Endothelial cell of hepatic sinusoid (primary cell): ENCODE measurements around the gene MPZL3.
"Not testable (repeated sequence)": the region's sequence is repeated elsewhere in the genome, so short reads cannot be mapped to it uniquely, and the experiment has no call there.

Experiments used
- in situ Hi-C: cut with HindIII; loops from 2 replicates; pipeline ENCODE4 v1.10.0; 2017; ENCODE audit warnings: low sequenced_read_pairs

Gene MPZL3

DNA sequence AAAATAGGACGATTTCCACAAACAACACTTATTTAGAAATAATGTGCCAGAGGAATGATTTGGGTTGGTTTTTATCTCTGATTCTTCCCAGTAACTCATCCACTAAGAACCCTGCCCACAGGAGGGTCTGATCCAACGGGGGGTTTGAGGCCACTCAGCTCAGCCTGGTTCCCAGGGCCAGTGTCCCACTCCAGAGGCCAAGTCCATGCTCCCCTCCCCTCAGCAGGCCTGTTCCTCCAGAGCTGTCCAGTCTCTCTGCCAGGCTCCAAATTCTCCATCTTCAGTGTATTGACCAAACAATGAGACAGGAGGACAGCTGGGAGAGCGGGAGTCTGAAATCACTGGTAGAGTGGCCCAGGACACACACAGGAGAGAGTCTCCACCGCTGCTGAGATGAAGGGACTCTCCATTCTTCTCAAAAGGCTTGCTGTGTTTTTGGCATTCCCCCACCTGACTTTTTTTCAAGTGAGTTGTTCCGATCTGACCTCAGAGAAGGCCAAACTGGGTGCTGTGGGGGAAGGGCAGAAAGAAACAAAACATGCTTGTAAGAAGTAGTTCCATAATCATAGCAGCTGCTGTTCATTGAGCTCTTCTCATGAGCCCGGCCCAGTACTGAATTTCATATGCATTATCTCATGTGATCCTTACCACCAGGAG lies 58.1 kb downstream of the MPZL3 start:
- in situ Hi-C loops = no loop called here

DNA sequence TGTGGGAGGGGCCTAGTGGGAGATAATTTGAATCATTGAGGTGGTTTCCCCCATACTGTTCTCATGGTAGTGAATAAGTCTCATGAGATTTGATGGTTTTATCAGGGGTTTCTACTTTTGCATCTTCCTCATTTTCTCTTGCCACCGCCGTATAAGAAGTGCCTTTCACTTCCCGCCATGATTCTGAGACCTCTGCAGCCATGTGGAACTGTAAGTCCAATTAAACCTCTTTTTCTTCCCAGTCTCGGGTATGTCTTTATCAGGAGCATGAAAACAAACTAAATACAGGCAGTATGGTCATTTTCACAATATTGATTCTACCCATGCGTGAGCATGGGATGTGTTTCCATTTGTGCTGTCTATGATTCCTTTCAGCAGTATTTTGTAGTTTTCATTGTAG lies 59.3 kb downstream of the MPZL3 start:
- in situ Hi-C loops = not testable (repeated sequence)

DNA sequence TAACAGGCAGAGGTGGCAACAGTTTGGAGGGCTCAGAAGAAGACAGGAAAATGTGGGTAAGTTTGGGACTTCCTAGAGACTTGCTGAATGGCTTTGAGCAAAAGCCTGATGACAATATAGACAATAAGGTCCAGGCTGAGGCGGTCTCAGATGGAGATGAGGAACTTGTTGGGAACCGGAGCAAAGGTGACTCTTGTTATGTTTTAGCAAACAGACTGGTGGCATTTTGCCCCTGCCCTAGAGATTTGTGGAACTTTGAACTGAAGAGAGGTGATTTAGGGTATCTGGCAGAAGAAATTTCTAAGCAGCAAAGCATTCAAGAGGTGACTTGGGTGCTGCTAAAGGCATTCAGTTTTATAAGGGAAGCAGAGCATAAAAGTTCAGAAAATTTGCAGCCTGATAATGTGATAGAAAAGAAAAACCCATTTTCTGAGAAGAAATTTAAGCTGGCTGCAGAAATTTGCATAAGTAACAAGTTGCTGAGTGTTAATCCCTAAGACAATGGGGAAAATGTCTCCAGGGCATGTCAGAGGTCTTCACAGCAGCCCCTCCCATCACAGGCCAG lies 61.1 kb downstream of the MPZL3 start:
- in situ Hi-C loops = not testable (repeated sequence)

DNA sequence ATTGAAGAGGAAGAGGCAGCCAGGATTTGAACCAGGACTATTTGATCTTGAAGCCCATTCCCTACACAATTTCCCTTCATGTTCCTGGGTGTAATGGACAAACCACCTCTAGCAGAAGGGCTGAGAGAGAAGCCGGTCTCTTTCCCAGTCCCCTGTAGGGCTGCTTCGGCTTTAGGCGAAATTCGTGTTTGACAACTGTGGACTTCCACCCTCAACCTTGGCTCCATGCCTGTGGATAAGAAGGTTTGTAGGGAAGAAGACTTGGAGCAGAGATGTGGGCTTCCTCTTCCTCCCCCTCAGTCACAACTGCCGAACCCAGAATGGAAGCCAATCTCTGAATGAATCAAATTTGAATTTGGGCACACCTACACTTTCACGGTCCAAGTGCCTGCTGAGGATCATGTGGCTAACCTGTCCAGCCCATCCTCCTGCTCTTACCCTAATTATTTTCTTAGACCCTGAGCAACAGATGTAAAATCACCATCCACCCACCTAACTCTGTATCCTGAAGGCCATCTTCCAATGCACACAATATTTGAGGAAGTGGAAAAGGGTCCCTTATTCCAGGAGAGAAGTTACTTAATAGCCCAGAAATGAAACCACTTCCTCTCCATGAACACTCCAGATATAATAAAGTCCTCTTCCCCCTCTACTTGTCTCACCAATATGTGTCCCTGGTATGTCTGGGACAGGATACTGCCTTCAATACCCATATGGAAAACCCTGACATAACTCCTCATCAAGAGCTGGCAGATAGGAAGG lies 65.6 kb downstream of the MPZL3 start:
- in situ Hi-C loops = no loop called here

DNA sequence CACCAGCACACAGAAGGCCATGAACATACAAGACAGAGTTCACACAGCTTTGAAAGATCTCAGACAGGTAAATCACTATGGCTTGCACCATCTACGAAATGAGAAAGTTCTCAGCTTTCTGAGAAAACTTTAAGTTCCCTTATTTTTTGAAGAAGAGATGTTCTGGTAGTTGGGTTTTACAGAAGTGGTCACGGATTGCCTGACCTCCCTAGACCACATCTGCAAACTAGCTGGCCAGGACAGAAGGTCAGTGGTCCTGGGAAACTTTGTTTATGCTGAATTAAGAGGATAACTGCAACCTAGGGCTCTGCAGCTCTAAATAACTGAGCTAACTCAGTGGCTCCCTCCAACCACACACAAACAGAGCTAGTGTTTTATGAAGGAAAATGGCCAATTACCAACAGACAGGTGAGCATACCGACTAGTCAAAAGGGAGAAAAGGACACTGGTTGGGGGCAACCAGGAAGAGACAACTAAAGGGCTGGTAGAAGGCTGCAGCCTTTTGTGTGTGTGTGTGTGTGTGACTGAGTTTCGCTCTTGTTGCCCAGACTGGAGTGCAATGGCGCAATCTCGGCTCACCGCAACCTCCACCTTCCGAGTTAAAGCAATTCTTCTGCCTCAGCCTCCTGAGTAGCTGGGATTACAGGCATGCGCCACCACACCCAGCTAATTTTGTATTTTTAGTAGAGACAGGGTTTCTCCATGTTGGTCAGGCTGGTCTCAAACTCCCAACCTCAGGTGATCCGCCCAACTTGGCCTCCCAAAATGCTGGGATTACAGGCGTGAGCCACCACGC lies 67.2 kb downstream of the MPZL3 start:
- in situ Hi-C loops = no loop called here

DNA sequence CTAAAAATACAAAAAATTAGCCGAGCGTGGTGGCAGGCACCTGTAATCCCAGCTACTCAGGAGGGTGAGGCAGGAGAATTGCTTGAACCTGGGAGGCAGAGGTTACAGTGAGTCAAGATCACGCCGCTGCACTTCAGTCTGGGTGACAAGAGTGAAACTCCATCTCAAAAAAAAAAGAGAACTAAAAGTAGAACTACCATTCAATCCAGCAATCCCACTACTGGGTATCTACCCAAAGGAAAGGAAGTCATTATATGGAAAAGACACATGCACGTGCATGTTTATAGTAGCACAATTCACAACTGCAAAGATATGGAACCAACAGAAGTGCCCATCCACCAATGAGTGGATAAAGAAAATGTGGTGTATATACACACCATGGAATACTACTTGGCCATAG lies 68.5 kb downstream of the MPZL3 start:
- in situ Hi-C loops = not testable (repeated sequence)

DNA sequence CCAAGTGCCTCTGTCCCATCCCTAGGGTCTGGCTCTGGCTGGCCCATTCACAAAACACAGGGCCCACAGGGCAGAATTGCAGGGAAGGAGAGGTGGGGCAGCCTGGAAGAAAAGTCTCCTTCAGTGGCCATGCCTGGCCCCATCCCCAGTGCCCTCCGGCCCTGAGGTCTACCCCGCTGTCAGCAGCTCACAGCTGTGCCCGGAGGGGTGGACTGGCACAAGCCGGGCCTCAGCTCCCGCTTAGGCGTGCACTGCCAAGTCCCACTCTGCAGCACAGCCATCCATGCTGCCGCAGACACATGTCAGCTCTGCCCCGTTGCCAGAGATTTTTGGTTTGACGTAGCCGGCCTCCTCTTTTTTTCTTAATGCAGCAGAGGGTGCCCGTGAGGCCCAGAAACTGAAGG lies 71.9 kb downstream of the MPZL3 start:
- in situ Hi-C loops = no loop called here

DNA sequence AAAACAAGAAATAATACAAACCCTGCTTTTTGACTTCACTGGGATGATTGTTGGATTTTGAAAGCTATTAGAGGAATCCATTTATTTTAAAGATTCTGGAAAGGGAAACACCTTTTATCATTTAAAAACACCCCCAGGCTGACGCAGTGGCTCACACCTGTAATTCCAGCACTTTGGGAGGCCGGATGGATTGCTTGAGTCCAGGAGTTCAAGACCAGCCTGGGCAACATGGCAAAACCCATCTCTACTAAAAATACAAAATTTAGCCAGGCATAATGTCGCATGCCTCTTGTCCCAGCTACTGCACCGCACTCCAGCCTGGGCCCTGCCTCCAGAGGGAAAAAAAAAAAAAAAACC lies 75.4 kb downstream of the MPZL3 start:
- in situ Hi-C loops = no loop called here
